ENCODE results near the gene ZFAND3.
A peak's percentile ranks its signal among the peaks of the same experiment; 100 is the strongest.

The ZFAND3 gene

DNA sequence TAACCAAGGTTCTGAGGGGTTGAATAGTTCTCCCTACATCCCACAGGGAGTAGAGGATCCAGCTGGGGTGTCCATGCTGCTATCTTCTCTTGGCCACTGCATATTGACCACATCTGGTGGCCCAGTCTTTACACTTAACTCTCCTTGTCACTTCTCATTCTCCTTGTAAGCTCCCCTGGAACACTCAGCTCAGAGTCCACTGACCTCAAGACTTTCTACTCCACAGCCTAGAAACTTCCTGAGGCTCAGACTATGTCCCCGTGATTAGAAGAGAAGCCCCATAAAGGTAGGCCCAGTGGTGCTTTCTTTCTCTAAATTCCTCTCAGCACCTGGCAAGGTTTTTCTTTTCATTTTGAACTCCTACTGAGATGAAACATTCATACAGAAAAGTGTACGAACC is 13.3 kb upstream of the ZFAND3 start:
- no peak for DNase-seq (ENCODE audit: low read depth)
- H3K4me3 ChIP-seq (ENCODE audit: low read length), result no peak overlapping the region
- TF ChIP-seq, protein P1, sequence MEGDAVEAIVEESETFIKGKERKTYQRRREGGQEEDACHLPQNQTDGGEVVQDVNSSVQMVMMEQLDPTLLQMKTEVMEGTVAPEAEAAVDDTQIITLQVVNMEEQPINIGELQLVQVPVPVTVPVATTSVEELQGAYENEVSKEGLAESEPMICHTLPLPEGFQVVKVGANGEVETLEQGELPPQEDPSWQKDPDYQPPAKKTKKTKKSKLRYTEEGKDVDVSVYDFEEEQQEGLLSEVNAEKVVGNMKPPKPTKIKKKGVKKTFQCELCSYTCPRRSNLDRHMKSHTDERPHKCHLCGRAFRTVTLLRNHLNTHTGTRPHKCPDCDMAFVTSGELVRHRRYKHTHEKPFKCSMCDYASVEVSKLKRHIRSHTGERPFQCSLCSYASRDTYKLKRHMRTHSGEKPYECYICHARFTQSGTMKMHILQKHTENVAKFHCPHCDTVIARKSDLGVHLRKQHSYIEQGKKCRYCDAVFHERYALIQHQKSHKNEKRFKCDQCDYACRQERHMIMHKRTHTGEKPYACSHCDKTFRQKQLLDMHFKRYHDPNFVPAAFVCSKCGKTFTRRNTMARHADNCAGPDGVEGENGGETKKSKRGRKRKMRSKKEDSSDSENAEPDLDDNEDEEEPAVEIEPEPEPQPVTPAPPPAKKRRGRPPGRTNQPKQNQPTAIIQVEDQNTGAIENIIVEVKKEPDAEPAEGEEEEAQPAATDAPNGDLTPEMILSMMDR (conservative IDR thresholded peaks at IDR 0.05; ENCODE audit: low read length), result no peak

DNA sequence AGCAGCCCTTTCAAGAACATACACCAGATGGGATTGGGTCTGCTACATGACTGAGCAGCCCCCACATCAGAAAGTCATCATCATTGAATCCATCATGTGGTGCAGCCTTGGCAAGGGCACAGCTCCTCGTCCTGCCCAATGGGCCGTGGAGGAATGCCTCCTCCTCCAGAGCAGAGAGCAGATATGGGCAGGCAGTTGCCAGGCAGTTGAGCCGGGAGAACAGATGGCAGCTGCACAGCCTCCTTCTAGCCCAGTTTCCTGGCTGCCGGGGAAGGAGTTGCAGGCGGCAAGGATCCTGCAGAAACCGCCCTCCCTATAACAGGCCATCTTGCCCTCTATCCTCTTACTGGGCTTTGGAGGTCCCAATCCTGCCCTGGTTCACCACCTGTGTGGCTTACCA is 11.9 kb upstream of the ZFAND3 start:
- peak; percentile 24 for DNase-seq (ENCODE audit: low read depth)
- TF ChIP-seq, protein P1 (conservative IDR thresholded peaks at IDR 0.05; ENCODE audit: low read length), result peak; percentile 25
- no peak overlapping the region for H3K4me3 ChIP-seq (ENCODE audit: low read length)

GRCh38 chr6:37809197-37809543 is 10.4 kb upstream of the ZFAND3 start:
- peak; percentile 35 for DNase-seq (ENCODE audit: low read depth)
- TF ChIP-seq, protein P1 (conservative IDR thresholded peaks at IDR 0.05; ENCODE audit: low read length), result no peak
- no peak overlapping the region for H3K4me3 ChIP-seq (ENCODE audit: low read length)

DNA sequence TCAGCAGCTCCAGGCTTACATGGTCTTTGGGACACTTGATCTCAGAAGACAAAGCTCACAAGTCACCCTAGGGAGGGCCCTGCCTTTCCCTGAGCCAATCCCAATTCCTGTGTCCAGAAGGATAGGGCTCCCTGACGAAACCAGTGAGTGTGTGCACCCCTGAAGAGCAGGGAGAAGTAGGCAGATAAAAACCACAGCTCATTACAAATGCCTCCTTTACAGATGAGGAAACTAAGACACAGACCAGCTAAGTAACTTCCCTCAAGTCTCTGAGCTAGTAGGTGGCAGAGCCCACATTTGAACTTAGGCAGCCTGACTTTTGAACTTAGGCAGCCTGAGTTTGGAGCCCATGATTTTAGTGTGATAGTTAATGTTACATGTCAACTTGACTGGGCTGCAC is 6.7 kb upstream of the ZFAND3 start:
- H3K4me3 ChIP-seq (ENCODE audit: low read length), result no peak overlapping the region
- TF ChIP-seq, protein P1 (conservative IDR thresholded peaks at IDR 0.05; ENCODE audit: low read length), result no peak
- DNase-seq (ENCODE audit: low read depth), result no peak

GRCh38 chr6:37814374-37814773 is 5.2 kb upstream of the ZFAND3 start:
- no peak overlapping the region for H3K4me3 ChIP-seq (ENCODE audit: low read length)
- TF ChIP-seq, protein P1 (conservative IDR thresholded peaks at IDR 0.05; ENCODE audit: low read length), result no peak
- DNase-seq (ENCODE audit: low read depth), result no peak

- no peak for DNase-seq (ENCODE audit: low read depth)
- no peak overlapping the region for H3K4me3 ChIP-seq (ENCODE audit: low read length)
- TF ChIP-seq, protein P1 (conservative IDR thresholded peaks at IDR 0.05; ENCODE audit: low read length), result no peak
Observed at GRCh38 chr6:37816599-37817375, 2.7 kb upstream of the ZFAND3 start.

GRCh38 chr6:37818536-37819176 is 871 bp upstream of the ZFAND3 start:
- DNase-seq (ENCODE audit: low read depth), result peak; percentile 94
- TF ChIP-seq, protein P1 (conservative IDR thresholded peaks at IDR 0.05; ENCODE audit: low read length), result no peak
- H3K4me3 ChIP-seq (ENCODE audit: low read length), result peak overlapping the region; percentile 87
